HL-60/S4 treated with retinoic acid at 250 ng/mL for 4 days and 3 days (cell line): ENCODE measurements around the gene ACVR2B.

Experiments used
- in situ Hi-C: fragments of 300-500 bp; cut with MboI; formaldehyde crosslinking; loops from 2 replicates; pipeline ENCODE4 v1.7.0; 2022; ENCODE audit warnings: low sequenced_read_pairs

The ACVR2B gene

DNA sequence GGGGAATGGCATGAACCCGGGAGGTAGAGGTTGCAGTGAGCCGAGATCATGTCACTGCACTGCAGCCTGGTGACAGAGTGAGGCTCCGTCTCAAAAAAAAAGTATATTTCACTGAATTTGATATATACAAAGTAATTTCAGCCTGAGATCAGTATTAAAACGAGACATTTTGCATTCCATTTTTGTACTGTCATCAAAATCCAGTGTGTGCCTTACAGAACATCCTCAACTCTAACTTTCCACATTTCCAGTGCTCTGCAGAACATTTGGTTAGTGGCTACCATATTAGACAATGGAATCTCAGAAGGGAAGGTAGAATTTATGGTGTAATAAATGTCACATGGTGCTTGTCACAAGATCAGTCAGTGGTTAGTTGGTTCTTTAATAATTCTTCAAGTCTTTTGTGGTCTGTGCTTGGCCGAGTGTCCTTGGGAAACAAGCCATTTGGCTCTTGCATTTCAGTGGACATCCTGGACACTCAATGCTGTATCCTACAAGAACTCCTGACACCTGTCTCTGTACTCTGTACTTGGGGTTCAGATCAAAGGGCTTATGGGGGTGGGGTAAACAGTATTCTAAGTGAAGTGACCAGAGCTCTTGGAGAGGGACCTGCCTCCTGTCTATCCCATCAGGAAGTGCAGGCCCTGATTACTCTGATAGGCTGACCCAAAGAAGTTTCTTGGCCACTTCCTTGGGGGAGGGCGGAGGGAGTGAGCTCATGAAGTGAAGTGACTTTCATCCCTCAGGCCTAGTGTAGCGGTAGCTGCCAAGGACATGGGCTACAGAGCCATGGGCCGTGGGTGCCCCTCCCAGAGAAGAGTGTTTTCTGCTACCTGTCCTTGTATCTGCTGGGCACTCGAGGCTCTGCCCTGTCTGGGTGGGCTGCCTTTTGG lies 3.7 kb downstream of the ACVR2B start:
- in situ Hi-C loops = no loop called here

DNA sequence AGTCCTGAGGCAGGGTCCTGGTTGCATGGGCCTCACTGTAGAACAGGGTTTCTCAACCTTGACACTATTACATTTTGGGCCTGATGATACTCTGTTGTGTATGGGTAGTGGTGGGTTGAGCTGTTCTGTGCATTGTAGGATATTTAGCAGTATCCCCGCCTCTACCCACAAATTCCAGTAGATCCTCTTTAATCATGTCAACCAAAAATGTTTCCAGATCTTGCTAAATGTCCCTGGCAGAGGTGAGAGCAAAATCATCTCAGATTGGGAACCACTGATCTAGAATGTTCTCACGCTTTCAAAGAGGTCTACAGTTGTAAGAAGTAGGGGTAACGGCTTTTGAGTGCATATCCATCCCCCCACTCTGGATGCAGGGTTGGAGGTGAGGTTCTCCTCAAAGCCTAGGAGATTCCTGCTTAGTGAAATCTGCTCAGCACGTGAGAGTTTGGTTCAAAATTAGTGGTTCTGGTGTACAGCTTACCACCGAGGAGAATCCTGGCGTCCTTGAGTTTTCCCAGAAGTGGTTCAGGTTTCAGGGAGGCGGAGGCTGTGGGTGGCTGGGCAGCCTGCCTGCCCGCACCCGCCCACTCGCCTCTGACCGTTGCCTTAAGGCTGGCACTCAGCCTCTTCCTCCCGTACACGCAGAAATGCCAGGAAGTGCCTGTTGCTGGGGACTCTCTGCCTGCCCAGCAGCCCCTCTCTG lies 5.3 kb downstream of the ACVR2B start:
- in situ Hi-C loops = no loop called here

DNA sequence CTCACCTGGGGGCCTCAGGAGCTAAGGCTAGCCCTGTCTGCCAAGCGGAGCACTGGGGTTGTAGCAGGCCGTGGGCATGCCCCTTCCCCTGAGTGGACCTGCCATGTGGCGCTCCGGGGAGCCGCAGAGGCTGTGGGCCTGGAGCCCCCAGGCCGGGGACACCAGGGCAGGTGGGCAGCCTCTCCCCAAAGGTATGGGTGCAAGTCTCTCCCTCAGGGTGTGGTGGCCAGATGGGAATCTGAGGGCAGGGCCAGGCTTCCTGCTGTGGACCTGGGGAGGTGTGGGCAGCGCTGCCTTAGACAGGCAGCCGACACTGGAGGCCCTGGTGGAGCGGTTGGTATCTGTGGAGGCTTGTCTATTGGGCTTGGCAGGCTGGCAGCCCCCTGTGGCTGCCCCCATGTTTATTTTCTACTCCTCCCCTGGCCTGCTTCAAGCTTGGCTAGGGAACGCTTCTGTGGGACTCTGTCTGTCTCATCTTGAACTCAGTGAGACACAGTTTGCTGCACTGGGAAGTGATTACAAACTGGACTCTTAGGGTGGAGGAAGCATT lies 5.9 kb downstream of the ACVR2B start:
- in situ Hi-C loops = no loop called here

DNA sequence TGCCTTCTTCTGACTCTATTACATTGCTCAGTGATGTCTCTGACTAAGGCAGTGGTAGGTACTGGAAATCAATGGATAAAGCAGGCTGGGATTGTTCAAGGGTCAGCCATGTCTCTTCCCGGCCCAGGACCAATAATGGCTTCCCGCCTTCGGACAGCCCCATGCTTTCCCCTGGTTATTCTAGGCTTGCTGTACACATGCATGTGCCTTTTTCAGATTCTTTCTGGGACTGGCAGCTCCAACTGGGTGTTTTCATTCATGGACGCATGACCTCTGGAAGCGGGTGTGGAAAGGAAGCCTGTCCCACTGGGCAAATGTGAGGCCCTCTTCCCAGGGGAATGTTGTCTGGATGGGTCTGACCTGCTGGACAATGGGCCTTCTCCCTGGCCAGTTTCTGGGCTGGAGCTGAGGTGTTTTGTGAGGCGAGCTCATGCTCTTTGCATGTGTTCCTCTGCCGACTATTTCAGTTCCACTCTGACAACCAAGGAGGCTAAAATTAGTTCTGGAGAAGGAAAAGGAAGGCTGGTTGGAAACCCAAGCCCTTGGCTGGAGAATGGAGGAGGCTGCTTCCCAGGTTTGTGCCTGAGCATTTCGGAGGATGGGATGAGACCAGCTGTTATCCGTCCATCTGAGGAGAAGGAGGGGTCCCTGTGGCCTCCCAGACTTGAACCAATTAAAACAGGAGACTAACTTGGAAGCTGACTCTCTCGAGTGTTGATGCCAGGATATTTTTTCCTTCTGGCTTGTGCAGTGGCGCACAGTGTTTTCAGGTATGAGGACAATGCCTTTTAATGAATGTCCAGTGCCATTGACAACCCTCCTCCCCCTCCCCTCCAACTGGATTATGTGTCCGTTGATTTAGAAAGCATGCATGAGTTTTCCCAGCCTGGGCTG lies 6.9 kb downstream of the ACVR2B start:
- in situ Hi-C loops = no loop called here

DNA sequence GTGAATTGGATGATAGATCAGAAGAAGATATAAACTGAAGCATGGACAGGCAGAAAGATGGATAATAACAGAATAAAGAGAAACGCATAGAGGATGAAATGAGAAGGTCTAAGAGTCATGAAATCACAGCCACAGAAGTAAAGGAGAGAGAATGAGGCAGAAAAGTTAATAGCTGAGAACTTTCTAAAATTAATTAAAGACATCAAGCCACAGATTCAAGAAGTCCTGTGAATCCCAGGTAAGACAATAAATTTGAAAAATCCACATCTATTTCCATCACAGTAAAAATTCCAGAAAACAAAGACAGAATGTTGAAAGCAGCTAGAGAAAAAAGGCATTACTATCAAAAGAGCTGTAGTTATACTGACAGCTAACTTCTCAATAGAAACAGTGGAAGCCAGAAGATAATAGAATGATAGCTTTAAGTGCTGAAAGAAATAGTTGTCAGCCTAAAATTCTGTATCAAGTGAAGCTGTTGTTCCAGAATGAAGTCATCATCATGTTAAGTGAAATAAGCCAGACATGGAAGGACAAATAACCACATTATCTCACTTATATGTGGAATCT lies 12.0 kb downstream of the ACVR2B start:
- in situ Hi-C loops = no loop called here

DNA sequence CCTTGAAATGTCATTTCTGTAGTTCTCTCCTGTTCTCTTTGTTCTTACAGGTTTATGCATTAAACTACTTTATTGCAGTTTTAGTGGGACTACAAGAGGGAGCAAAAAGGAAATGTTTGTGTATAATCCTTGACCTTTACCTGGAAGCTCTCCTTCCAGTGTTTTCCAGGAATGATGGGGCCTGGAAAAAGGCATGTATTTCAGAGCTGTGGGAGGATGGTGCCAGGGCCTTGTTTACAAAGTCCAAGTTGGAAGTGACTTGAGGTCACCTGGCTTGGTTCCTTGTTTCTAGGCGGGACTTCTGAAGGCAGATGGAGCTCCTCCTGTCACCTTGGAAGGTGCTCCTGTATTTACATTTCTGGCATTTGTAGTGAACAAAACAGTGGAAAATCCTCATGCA lies 15.1 kb downstream of the ACVR2B start:
- in situ Hi-C loops = no loop called here

DNA sequence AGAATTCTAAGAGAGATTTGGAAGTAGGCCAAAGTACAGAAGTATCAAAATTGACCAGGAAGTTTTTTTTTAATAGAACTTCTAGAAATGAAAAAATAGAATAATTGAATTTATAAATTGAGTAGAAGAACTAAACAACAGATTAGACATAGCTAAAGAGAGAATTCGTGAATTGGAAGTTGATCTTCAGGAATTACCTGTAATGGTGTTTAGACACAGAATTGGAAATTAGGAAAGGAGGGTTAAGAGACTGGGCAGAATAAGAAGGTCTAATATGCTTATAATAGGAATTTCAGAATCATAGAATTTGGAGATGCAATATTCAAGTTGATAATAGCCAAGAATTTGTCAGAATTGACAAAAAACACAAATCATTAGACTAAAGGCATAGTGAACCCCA lies 16.2 kb downstream of the ACVR2B start:
- in situ Hi-C loops = loop anchor here (10.0 kb wide), 1 partner anchor 345 kb away; no protein-coding TSS in a partner anchor

DNA sequence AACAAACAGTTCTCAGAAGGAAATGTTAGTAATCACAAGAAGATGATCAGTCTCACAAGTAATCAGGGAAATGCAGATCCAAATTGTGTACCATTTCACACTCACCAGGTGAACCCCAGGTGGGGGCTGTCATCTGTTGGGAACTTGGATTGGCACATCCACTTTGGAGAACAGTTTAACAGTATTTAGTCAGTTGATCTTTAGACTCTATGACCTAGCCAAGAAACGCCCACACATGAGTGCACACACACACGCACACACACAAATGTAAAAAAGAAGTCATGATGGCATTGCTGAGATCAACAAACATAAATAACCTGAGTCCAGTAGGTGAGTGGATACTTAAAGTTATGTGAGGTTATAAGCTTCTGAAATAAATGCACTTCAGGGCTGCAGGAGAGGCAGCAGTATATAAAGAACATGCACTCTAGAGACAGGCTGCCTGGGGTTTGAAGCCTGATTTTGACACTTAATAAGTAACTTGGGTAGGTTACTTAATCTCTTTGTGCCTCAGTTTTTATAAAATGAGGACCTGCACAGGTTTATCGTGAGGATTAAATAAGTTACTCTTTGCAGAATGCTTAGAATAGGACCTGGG lies 17.7 kb downstream of the ACVR2B start:
- in situ Hi-C loops = loop anchor here (10.0 kb wide), 1 partner anchor 347 kb away; no protein-coding TSS in a partner anchor

DNA sequence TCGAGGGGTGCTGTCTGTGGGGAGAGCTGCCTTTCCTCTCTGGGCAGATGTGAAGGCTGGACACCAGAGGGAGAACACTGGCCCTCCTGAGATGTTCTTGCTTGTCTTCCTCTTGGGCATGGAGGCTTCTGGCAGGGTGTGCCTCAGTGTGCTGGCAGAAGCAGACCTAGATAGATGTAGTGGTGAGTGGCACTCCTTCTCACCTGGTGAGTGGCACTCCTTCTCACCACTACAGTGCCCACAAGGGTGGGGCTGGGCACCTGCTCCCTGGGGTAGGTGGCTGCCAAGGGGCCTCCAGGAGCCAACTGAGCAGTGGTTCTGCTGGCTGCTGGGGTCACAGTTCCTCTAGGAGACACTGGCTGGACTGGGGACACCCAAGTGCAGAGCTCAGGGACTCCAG lies 18.7 kb downstream of the ACVR2B start:
- in situ Hi-C loops = loop anchor here (10.0 kb wide), 1 partner anchor 348 kb away; no protein-coding TSS in a partner anchor

DNA sequence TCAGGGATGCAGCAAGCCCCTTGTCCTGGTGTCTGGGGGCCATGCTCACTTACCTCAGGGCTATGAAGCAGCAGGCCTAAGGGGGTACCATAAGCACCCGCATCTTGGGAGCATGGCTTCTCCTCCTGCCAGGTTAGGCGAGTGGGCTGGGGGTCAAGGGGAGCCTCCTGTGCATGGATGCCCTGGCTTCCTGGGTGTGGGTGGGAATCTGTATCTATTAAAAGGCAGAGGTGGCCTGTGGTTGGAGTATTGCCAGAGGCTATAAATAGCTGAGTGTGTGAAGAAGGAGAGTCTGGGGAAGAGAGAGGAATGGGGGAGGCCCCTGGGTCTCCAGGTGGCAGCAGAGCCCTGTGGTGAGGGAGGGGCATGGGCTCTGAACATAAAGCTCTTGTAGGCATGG lies 19.5 kb downstream of the ACVR2B start:
- in situ Hi-C loops = loop anchor here (10.0 kb wide), 1 partner anchor 348 kb away; no protein-coding TSS in a partner anchor

DNA sequence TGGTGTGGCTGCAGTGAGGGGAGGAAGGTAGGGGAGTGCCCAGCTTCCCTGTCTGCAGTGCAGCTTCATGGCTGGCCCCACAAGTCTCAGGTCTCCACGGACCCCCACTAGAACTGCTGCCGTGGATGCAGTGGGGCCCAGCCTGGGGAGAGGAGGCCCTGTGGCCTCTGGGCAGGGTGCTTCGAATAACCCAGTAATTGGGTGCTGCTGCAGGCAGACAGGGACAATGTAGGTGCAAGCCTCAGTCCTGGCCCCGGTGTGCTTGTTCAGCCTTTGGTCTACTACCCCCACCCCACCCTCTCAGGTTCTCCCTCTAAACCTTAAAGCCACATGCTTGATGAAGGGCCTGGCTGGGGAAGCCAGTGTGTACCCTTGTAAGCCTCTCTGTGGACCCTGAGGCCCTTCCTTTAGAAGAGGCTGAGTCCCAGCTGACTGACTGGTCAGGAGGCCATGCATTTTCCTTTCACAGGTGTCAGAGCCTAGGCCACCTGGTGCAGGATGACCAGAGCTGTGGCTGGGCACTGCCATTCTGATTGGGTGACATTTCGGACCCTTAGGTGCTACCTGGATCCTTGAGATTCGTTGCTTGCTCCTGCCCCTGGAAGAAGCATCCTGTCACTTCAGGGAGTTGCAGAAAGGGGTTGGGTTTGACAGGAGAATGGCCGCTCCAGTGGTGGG lies 21.4 kb downstream of the ACVR2B start:
- in situ Hi-C loops = loop anchor here (10.0 kb wide), 1 partner anchor 350 kb away; no protein-coding TSS in a partner anchor

DNA sequence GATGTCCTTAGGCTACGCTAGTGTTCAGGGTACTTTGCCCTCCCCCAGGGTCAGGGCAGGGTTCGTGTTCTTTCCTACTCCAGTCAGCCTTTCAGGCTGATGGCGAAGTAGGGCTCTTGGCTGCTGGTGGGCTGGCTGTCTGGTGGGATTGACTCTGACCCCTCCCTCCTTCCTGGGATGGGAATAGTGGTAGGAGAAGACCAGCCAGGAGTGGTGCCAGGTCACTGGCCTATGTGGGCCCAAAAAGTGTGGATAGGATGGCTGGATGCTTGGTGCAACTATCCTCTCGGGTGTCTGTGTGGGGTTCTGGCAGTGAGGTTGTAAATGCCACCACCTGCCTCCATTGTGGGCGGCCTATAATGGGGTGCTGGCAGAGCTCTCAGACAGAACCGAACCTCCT lies 22.0 kb downstream of the ACVR2B start:
- in situ Hi-C loops = loop anchor here (10.0 kb wide), 1 partner anchor 351 kb away; no protein-coding TSS in a partner anchor

DNA sequence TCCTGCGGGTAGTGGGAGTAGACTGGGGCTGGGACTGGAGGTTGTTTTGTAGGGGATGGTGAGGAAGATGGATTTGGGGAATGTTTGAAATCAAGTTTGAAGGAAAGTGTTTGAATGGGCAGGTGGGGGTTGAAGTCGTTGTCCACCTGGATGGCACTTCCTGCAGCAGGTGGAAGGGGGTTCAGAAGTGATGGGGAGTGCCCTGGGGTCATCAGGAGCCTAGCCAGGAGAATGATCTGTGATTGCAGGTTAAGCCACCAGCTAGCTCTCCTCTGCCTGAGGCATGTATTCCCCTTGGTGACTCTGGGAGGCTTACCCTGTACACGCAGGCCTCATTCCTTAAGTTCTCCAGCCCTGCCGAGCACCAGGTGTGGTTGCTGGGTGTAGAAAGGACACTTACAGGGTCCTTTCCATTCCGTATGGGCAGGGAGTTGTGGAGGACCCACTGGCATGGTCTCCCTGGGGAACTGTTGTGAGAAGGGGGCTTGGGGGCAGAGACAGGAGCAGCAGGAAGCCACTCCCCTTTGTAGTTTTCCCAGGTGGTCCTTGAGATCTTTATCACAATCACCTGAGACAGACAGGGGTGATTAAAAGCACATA lies 22.6 kb downstream of the ACVR2B start:
- in situ Hi-C loops = loop anchor here (10.0 kb wide), 1 partner anchor 351 kb away; no protein-coding TSS in a partner anchor

DNA sequence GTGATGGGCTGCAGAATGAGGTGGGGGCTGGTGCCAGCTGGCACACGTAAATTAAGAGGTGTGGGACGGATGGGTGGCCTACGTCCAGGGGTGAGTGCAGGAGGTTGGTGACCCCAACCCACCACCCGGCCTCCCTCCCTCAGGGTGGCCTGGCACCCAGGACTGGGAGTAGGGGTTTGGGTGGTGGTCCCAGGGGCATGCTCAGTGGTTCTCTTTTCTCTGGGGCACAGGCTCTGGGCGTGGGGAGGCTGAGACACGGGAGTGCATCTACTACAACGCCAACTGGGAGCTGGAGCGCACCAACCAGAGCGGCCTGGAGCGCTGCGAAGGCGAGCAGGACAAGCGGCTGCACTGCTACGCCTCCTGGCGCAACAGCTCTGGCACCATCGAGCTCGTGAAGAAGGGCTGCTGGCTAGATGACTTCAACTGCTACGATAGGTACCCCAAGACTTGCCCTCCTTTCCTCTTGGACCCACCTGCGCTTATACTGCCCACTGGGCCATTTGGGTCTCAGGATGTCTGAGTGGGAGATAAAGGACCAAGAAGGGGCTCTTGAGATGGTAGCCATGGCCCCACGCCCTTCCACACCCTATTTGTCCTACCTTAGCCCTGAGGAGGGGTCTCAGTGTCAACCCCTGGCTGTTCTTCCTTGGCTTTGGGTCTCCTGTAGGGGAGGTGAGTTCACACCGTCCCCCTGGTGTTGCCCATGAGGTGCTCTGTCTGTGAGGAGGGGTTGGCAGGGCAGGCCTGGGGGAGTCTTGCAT lies 23.5 kb downstream of the ACVR2B start:
- in situ Hi-C loops = loop anchor here (10.0 kb wide), 1 partner anchor 352 kb away; no protein-coding TSS in a partner anchor

DNA sequence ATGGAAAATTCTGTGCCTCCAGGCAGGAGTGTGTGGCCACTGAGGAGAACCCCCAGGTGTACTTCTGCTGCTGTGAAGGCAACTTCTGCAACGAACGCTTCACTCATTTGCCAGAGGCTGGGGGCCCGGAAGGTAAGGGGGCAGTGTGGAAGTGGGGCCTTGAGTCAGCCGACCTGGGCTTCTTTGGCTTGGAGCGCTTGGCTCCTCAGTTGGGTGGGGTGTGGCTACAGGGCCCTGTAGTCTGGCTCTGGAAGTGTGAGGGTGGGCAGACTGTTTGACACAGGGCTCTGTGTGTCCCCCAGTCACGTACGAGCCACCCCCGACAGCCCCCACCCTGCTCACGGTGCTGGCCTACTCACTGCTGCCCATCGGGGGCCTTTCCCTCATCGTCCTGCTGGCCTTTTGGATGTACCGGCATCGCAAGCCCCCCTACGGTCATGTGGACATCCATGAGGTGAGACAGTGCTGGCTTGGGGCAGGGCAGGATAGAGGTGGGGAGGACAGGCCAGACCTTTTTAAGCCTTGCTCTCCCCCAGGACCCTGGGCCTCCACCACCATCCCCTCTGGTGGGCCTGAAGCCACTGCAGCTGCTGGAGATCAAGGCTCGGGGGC lies 24.3 kb downstream of the ACVR2B start:
- in situ Hi-C loops = loop anchor here (10.0 kb wide), 1 partner anchor 353 kb away; no protein-coding TSS in a partner anchor

DNA sequence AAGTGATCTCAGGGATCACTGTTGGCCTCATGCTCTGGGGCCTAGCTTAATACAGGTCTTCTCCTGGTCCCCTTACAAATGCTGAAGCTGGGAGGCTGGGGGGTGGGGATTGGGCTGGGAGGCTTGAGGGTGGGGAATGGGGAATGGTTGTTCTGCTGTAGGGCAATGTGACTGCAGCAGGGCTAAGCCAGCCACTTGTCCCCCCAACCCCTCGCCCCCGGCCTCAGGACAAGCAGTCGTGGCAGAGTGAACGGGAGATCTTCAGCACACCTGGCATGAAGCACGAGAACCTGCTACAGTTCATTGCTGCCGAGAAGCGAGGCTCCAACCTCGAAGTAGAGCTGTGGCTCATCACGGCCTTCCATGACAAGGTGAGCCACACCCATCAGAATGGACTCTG lies 25.2 kb downstream of the ACVR2B start:
- in situ Hi-C loops = loop anchor here (10.0 kb wide), 1 partner anchor 354 kb away; no protein-coding TSS in a partner anchor

DNA sequence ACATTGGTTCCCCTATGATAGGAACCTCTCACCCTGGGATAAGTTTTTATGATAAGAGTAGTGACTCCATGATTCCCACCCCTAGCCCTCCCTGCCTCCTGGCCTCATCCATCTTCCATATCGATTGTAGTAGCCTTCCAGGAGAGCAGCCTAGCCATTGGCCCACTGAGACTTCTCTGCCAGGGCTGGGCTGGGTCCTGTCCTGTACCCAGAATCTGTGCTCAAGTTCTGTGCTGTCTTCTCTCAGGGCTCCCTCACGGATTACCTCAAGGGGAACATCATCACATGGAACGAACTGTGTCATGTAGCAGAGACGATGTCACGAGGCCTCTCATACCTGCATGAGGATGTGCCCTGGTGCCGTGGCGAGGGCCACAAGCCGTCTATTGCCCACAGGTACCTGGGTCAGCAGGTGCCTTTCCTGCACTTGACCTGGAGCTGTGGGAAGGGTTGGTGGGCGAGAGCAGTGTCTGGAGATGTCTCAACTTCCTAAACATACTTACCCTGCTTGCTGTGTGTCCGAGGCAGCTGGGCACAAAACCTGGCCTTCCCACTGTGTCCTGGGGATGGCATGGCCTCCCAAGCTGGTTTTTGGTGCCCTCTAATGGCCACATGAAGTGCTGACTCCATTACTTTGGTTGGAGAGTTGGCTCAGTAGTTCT lies 25.9 kb downstream of the ACVR2B start:
- in situ Hi-C loops = loop anchor here (10.0 kb wide), 1 partner anchor 355 kb away; no protein-coding TSS in a partner anchor
